HepG2 (cell line): ENCODE results near the gene DAAM2. TPM values are rescaled to one million over a fixed set of nuclear protein-coding genes. Genes with fewer than 3 reads are reported as not detected.

Experiments
- ATAC-seq: fragments of 200-7000 bp; cut with Tn5 transposase; 3 replicates; pipeline ENCODE4 v1.9.1; 2020; ENCODE audit warnings: mild to moderate bottlenecking, moderate library complexity
- BruUV-seq: library from RNA; stranded (reverse); fragments of 400-500 nt; replicated peaks from 2 replicates; lab custom pipeline; 2021; lab: Mats Ljungman, UMichigan
- CTCF ChIA-PET: fragments of 300-600 bp; formaldehyde crosslinking; extraction: SDS; loops from one replicate; lab custom pipeline; 2021; ENCODE audit warnings: low total read pairs, inconsistent platforms, low intra/inter-chr PET ratio; lab: Yijun Ruan, JAX
- POLR2A ChIA-PET: fragments of 350-600 bp; sonication (Branson Sonifier 250); formaldehyde crosslinking; loops from one replicate; lab custom pipeline; 2020; ENCODE audit warnings: antibody characterized with exemption, inconsistent platforms; lab: Yijun Ruan, JAX
- DNase-seq: peaks from one replicate; pipeline ENCODE4 v3.0.0-alpha.2; 2015; ENCODE audit warnings: low spot score
- FAIRE-seq: peaks from 3 replicates; lab custom pipeline; 2011; peaks lifted over from hg19 to GRCh38; lab: Jason Lieb, UNC
- H2AFZ ChIP-seq: one replicate; pipeline ENCODE4 v1.6.1; 2011; ENCODE audit warnings: low read length, inconsistent platforms
- H3K27ac ChIP-seq: fragments of 300-600 bp; 3 replicates; pipeline ENCODE4 v1.8.0; 2011; ENCODE audit warnings: mixed run types, mild to moderate bottlenecking, mixed read lengths, low read length, inconsistent platforms; ENCODE audit not compliant: insufficient read depth; ENCODE audit errors: extremely low read length
- H3K27me3 ChIP-seq, 2 experiments: fragments of 200-600 bp in 1 of 2; 2 replicates in 1 of 2; 3 replicates in 1 of 2; pipeline versions ENCODE4 v1.6.0 to v1.8.0; 2011; ENCODE audit warnings: low read length in 2 of 2, mild to moderate bottlenecking in 2 of 2, moderate library complexity in 2 of 2, inconsistent platforms in 1 of 2; ENCODE audit not compliant: insufficient read depth in 2 of 2, control insufficient read depth in 1 of 2
- H3K36me3 ChIP-seq, 2 experiments: fragments of 200-600 bp in 1 of 2; replicated peaks in 1 of 2; 2 replicates in 1 of 2; 3 replicates in 1 of 2; pipeline versions ENCODE4 v1.5.1 to v1.8.0; 2011; ENCODE audit warnings: low read length in 2 of 2, inconsistent platforms in 1 of 2; ENCODE audit not compliant: insufficient read depth in 2 of 2, control insufficient read depth in 1 of 2
- H3K4me1 ChIP-seq: 2 replicates; pipeline ENCODE4 v1.5.1; 2012; ENCODE audit warnings: low read length, inconsistent platforms; ENCODE audit not compliant: insufficient read depth
- H3K4me2 ChIP-seq: 2 replicates; pipeline ENCODE4 v1.6.0; 2011; ENCODE audit warnings: low read depth, low read length, inconsistent platforms
- H3K4me3 ChIP-seq, 3 experiments: fragments of 200-600 bp in 1 of 3; sonication (generic), shearing (Covaris generic) in 1 of 3; replicated peaks in 1 of 3; 2 replicates each; pipeline ENCODE4 v1.5.1; 2011 to 2016; ENCODE audit warnings: low read length in 3 of 3, inconsistent platforms in 2 of 3, low read depth in 2 of 3, mild to moderate bottlenecking in 2 of 3, control low read depth in 1 of 3, mixed read lengths in 1 of 3; ENCODE audit not compliant: insufficient read depth in 1 of 3
- H3K79me2 ChIP-seq: one replicate; pipeline ENCODE4 v1.6.1; 2011; ENCODE audit warnings: low read length, inconsistent platforms; ENCODE audit not compliant: insufficient read depth
- H3K9ac ChIP-seq: 2 replicates; pipeline ENCODE4 v1.6.0; 2011; ENCODE audit warnings: mild to moderate bottlenecking, low read depth, low read length, inconsistent platforms; ENCODE audit not compliant: insufficient read depth
- H3K9me3 ChIP-seq: 2 replicates; pipeline ENCODE4 v1.5.1; 2012; ENCODE audit warnings: mild to moderate bottlenecking, low read length
- H4K20me1 ChIP-seq: 2 replicates; pipeline ENCODE4 v1.6.0; 2011; ENCODE audit warnings: inconsistent platforms, mild to moderate bottlenecking, low read length, moderate library complexity; ENCODE audit not compliant: insufficient read depth
- CENPT ChIP-seq: sonication (generic); formaldehyde crosslinking; IDR thresholded peaks from 2 replicates; pipeline ENCODE4 v1.8.0; 2022; ENCODE audit warnings: low read depth, mild to moderate bottlenecking, moderate library complexity, missing genetic modification reagents
- EHMT2 ChIP-seq: fragments of 200-600 bp; sonication (generic); IDR thresholded peaks from 2 replicates; pipeline ENCODE4 v1.7.0; 2017; ENCODE audit warnings: antibody characterized with exemption, low read depth, low read length, borderline replicate concordance
- ERF ChIP-seq: IDR thresholded peaks from 2 replicates; pipeline ENCODE4 v1.6.1; 2018; ENCODE audit warnings: missing biosample characterization, missing genetic modification reagents
- FIP1L1 ChIP-seq: fragments of 200-400 bp; formaldehyde crosslinking; IDR thresholded peaks from 2 replicates; pipeline ENCODE4 v1.6.1; 2018; ENCODE audit warnings: low read depth, mild to moderate bottlenecking, low read length, moderate library complexity, borderline replicate concordance; ENCODE audit not compliant: insufficient read depth
- JUNB ChIP-seq: sonication (generic); formaldehyde crosslinking; IDR thresholded peaks from 2 replicates; pipeline ENCODE4 v1.8.0; 2022; ENCODE audit warnings: missing genetic modification reagents, mild to moderate bottlenecking, borderline replicate concordance
- MXD3 ChIP-seq: IDR thresholded peaks from 2 replicates; pipeline ENCODE4 v1.6.1; 2016; ENCODE audit warnings: mild to moderate bottlenecking, missing biosample characterization, missing genetic modification reagents
- U2AF2 ChIP-seq: fragments of 200-400 bp; formaldehyde crosslinking; IDR thresholded peaks from 2 replicates; pipeline ENCODE4 v1.6.1; 2017; ENCODE audit warnings: low read depth, mild to moderate bottlenecking, low read length
- XBP1 ChIP-seq: sonication (generic); formaldehyde crosslinking; IDR thresholded peaks from 2 replicates; pipeline ENCODE4 v1.5.0; 2020; ENCODE audit warnings: missing genetic modification reagents
- ZNF609 ChIP-seq: sonication (generic); formaldehyde crosslinking; IDR thresholded peaks from 2 replicates; pipeline ENCODE4 v1.4.0; 2020; ENCODE audit warnings: mild to moderate bottlenecking, missing genetic modification reagents, borderline replicate concordance
- ZSCAN22 ChIP-seq: sonication (generic); formaldehyde crosslinking; IDR thresholded peaks from 2 replicates; pipeline ENCODE4 v1.4.0; 2020; ENCODE audit warnings: mild to moderate bottlenecking, missing genetic modification reagents
- WGBS: methylation state at CpG from one replicate; pipeline ENCODE4 v1.1.6; 2017; ENCODE audit warnings: low lambda C conversion rate; 5-methylcytosine and 5-hydroxymethylcytosine counted together
- in situ Hi-C: cut with HindIII; loops from 2 replicates; pipeline ENCODE4 v1.10.0; 2017; ENCODE audit warnings: low pct_unique_long_range_greater_than_20kb; ENCODE audit not compliant: extremely low pct_ligation_motif_present
- intact Hi-C: fragments of 100-400 bp; cut with micrococcal nuclease; formaldehyde crosslinking; loops from one replicate; pipeline ENCODE4 v1.10.0; 2022; ENCODE audit not compliant: unreplicated experiment
- polyA plus RNA-seq, 8 experiments: library from polyadenylated mRNA; depleted of rRNA in 3 of 8; stranded (reverse) in 7 of 8; unstranded in 1 of 8; fragments of >200 nt; fragmentation: Illumina TruSeq in 4 of 8; extraction: Trizol in 4 of 8; gene quantifications; 2 replicates each; pipeline versions ENCODE4 v1.2.1 to v1.2.3, GENCODE V29; 2011 to 2016; ENCODE audit warnings: low read depth in 4 of 8, missing spikeins in 1 of 8, mixed read lengths in 1 of 8; ENCODE audit not compliant: insufficient read depth in 1 of 8
- total RNA-seq, 5 experiments: library from RNA; depleted of rRNA; stranded (reverse); fragments of >200 nt; fragmentation: Illumina TruSeq; extraction: Trizol; gene quantifications; 2 replicates each; pipeline ENCODE4 v1.2.3, GENCODE V29; 2016; ENCODE audit warnings: low read depth in 1 of 5

DAAM2 gene
- total and polyA plus RNA-seq, 2 of the 13 experiments (the other 11 are each of a cell fraction or from before 2014, with no cell fraction given), result 0.01 TPM; not detected in 1

GRCh38 chr6:39808346-39808745, 16.2 kb downstream of the DAAM2 start (continued):
- TF ChIP-seq MXD3, result no peak
- TF ChIP-seq ZSCAN22, result no peak
- no peak for TF ChIP-seq ERF (CRISPR knock-in tag)
- TF ChIP-seq U2AF2, result no peak
- no peak for TF ChIP-seq EHMT2
- TF ChIP-seq FIP1L1, result no peak
- TF ChIP-seq XBP1 (CRISPR knock-in tag), result no peak

- Histone ChIP-seq H3K9me3 (no peaks in the 10 kb centered on the region), H3K27me3 (no peaks in the 10 kb centered on the region; a peak in 1 of 5 replicates), H4K20me1 (no peaks in the 10 kb centered on the region), H3K36me3 (no peaks in the 10 kb centered on the region), H3K79me2 (no peaks in the 10 kb centered on the region), H3K4me1 (no peaks in the 10 kb centered on the region), H3K27ac (no peak overlapping the region), H3K4me3 (no peak overlapping the region), H3K4me2 (no peak overlapping the region), H2AFZ (no peak overlapping the region), H3K9ac (no peak overlapping the region)
- intact Hi-C loops (no loop called here), in situ Hi-C loops (no loop called here)
- FAIRE-seq (no peak), ATAC-seq (no peak), DNase-seq (no peak)
- 11% methylated on average over 5 of the region's 5 CpGs for WGBS
- TF ChIP-seq JUNB (CRISPR knock-in tag), result no peak
- no peak for TF ChIP-seq CENPT
- no peak for TF ChIP-seq ZNF609
- POLR2A ChIA-PET, result no interaction called here
- no TSS peak for BruUV-seq
- CTCF ChIA-PET, result no interaction called here
These were observed 16.8 kb downstream of the DAAM2 start for GRCh38 chr6:39808964-39809363.
